Ectodermal cell (in vitro differentiated cells): ENCODE results near the gene KRT7.

ENCODE experiments used
- H3K27ac ChIP-seq: 2 replicates; pipeline ENCODE4 v1.7.0; 2013; ENCODE audit warnings: mild to moderate bottlenecking, low read depth, low read length; ENCODE audit not compliant: insufficient read depth, poor library complexity, severe bottlenecking
- H3K27me3 ChIP-seq: 2 replicates; pipeline ENCODE4 v1.7.0; 2013; ENCODE audit warnings: mild to moderate bottlenecking, low read length; ENCODE audit not compliant: insufficient read depth, control insufficient read depth, poor library complexity, severe bottlenecking
- H3K36me3 ChIP-seq: one replicate; pipeline ENCODE4 v1.7.0; 2013; ENCODE audit warnings: low read length; ENCODE audit not compliant: control insufficient read depth, insufficient read depth
- H3K4me1 ChIP-seq: one replicate; pipeline ENCODE4 v1.7.0; 2013; ENCODE audit warnings: low read length; ENCODE audit not compliant: control insufficient read depth, insufficient read depth
- H3K4me3 ChIP-seq: 2 replicates; pipeline ENCODE4 v1.7.0; 2013; ENCODE audit warnings: low read depth, low read length, control low read depth; ENCODE audit not compliant: insufficient read depth
- H3K9me3 ChIP-seq: 2 replicates; pipeline ENCODE4 v1.7.0; 2013; ENCODE audit warnings: mild to moderate bottlenecking, low read length, moderate library complexity; ENCODE audit not compliant: control insufficient read depth
- WGBS, 2 experiments: methylation state at CpG; one replicate each; pipeline ENCODE4 v1.1.7; 2013; ENCODE audit warnings: missing lambda C conversion rate in 2 of 2; 5-methylcytosine and 5-hydroxymethylcytosine counted together

Gene KRT7

DNA sequence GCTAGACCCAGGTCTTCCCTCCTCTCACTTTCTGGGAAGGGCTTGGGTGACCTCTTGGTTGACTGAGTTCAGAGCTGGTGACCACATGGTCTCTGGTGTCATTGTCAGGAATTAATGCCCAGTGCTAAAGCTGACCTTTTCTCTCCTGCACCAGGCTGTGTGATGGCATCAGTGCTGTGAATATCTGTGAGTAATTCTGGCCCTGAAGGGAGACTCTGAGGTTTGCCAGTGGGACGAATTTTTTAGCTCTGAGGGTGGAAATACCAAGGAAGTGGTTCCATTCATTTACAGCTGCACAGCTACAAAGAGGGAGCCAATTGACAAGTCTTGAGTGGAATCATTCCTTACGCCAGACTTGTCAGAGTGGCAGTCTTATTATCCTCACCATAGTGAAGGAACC is 35.2 kb downstream of the KRT7 start:
- Histone ChIP-seq H3K4me3 (no peak overlapping the region), H3K9me3 (no peaks in the 10 kb centered on the region), H3K36me3 (no peaks in the 10 kb centered on the region), H3K27me3 (no peaks in the 10 kb centered on the region), H3K27ac (no peak overlapping the region), H3K4me1 (no peaks in the 10 kb centered on the region)
- WGBS, 2 experiments, result 90 to 94% methylated on average over 2 of the region's 2 CpGs

DNA sequence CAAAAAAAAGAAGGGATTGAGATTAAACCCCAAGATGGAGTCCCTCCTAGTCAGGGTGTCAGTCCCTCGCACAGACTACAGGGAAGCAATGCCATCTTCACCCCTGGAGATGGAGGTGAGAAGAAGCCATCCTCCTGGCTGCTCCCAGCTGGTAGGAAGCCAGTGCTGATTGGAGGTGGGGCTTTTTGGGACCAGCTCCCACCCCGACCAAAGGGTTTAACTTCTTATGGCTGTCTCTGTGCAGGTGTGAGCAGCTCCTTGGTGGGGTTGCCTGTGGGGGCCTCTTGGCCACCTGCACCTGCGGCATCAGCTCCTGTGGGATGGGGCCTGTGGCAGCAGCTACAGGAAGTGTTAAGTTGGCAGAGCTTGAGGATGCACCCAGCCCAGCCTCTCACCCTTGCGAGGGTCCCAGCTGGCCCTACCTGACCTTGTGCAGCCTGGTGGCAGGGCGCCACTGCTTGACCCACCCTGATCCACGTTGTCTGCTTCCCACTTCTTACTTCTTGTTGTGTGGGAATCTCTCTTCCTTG is 37.6 kb downstream of the KRT7 start:
- Histone ChIP-seq H3K9me3 (no peaks in the 10 kb centered on the region), H3K27me3 (no peaks in the 10 kb centered on the region), H3K4me1 (no peaks in the 10 kb centered on the region), H3K36me3 (no peaks in the 10 kb centered on the region), H3K4me3 (no peak overlapping the region), H3K27ac (no peak overlapping the region)
- WGBS, 2 experiments, result 87 to 95% methylated on average over 6 of the region's 6 CpGs

DNA sequence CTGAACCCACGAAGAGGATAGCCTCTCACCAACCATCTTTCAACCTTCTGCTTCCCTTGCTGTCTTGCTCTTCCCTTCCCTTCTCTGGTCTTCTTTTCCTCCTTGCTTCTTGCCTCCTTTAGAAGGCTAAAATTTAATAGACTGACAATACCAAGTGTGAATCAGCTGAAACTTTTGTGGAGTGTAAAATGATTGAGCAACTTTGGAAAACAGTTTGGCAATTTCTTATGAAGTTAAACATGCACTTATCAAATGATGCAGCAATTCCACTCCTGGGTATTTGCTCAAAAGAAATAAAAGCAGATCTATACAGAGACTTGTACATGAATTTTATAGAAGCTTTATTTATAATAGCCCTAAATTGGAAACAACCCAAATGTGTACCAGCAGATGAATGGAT is 38.1 kb downstream of the KRT7 start:
- Histone ChIP-seq H3K9me3 (no peaks in the 10 kb centered on the region), H3K4me1 (no peaks in the 10 kb centered on the region), H3K4me3 (no peak overlapping the region), H3K27me3 (no peaks in the 10 kb centered on the region), H3K27ac (no peak overlapping the region), H3K36me3 (no peaks in the 10 kb centered on the region)
- WGBS, 2 experiments, result 84 to 86% methylated on average over 1 of the region's 1 CpG

DNA sequence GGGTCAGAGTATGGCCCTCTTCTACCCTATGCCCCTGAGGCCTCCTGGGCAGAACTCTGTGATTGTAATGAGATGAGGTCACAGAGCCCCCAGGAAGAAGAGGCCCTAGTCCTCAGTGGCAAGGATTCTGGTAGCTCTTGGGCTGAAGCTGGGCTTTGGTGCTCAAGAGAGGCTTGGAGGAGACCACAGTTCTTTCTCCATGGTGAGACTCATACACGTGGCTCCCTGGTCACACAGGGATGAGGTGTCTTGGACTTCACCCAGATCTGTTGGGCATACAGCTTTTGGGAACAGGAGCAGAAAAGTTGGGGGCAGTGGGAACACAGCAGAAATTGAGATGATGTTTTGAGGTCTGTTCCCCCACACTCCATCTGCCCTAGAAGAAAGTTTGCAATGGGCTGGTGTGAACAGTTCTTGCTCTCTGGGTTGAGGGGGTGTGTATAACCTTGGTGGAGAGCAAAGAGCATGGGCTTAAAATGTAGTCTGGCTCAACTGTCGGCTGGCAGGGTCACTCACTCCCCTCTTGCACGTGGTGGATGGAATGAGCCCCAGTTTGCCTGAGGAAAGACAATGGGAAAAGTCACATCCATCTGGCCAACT is 41.6 kb downstream of the KRT7 start, which contains the start of gene KRT86:
KRT86 (plus strand) TSS at position 125 of the 600 bp plus-strand sequence. CDS start 27,272 bp downstream, outside the sequence.
- H3K9me3 ChIP-seq, result no peaks in the 10 kb centered on the region
- H3K36me3 ChIP-seq, result no peaks in the 10 kb centered on the region
- no peak within 1 kb of the TSS for H3K4me3 ChIP-seq
- no peaks in the 10 kb centered on the region for H3K4me1 ChIP-seq
- H3K27me3 ChIP-seq, result peaks cover 18% of the 10 kb centered on the region
- no peak within 1 kb of the TSS for H3K27ac ChIP-seq
- 72 to 76% methylated on average over 3 of the region's 3 CpGs for WGBS, 2 experiments

DNA sequence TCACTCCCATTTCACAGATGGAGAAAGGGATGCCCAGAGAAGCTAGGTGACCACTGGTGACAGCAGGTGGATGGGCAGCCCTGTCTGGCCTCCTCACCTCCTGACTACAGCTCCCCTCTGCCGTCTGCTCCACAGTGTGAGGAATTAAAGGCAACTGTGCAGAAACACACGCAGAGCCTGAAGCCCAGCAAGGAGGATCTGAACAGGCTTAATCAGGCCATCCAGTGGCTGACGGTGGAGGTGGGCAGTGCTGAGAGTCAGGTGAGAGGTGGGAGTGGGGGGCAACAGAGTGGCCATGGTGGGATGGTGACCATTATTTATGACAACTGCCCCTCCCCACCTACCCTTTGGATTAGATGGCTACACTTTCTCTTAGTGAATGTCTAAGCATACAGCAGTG is 42.6 kb downstream of the KRT7 start:
- Histone ChIP-seq H3K4me3 (no peak overlapping the region), H3K27me3 (peaks cover 22% of the 10 kb centered on the region), H3K36me3 (no peaks in the 10 kb centered on the region), H3K9me3 (no peaks in the 10 kb centered on the region), H3K4me1 (no peaks in the 10 kb centered on the region), H3K27ac (no peak overlapping the region)
- 86 to 88% methylated on average over 3 of the region's 3 CpGs for WGBS, 2 experiments

DNA sequence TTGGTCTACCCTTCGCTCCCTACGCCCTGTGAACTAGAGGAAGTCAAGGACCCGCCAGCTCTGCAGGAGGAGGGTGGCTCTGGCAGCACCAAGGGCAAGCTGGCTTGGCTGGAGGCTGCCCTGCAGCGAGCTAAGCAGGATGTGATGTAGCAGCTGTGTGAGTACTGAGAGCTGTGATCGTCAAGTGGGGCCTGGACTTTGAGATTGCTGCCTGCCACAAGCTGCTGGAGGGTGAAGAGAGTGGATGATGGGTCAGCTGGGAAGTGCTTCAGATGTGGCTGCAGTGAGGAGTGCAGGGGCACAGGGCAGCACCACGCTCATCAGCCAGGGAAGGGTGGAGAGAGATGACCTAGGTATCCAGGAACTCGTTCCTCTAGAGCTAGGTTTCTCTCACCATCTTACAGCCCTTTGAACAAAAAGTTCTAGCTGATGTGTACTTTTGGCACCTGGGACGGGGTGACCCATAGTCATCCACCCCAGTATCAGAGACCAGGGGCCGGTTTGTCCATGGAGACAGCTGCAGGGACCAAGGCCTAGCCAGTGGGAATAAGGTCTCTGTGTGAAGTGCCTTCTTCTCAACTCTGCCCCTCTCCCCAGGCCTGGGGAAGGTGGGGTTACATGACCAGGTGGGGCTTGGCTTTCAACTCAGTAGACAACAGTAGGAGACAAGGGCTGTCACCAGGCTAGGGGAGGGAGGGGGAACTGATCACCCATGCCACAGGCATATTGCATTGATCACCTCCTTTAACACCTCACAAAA is 44.6 kb downstream of the KRT7 start:
- peaks cover 22% of the 10 kb centered on the region for H3K27me3 ChIP-seq
- no peaks in the 10 kb centered on the region for H3K36me3 ChIP-seq
- WGBS, 2 experiments, result 92 to 96% methylated on average over 9 of the region's 9 CpGs
- no peaks in the 10 kb centered on the region for H3K9me3 ChIP-seq
- no peaks in the 10 kb centered on the region for H3K4me1 ChIP-seq
- no peak overlapping the region for H3K27ac ChIP-seq
- H3K4me3 ChIP-seq, result no peak overlapping the region

DNA sequence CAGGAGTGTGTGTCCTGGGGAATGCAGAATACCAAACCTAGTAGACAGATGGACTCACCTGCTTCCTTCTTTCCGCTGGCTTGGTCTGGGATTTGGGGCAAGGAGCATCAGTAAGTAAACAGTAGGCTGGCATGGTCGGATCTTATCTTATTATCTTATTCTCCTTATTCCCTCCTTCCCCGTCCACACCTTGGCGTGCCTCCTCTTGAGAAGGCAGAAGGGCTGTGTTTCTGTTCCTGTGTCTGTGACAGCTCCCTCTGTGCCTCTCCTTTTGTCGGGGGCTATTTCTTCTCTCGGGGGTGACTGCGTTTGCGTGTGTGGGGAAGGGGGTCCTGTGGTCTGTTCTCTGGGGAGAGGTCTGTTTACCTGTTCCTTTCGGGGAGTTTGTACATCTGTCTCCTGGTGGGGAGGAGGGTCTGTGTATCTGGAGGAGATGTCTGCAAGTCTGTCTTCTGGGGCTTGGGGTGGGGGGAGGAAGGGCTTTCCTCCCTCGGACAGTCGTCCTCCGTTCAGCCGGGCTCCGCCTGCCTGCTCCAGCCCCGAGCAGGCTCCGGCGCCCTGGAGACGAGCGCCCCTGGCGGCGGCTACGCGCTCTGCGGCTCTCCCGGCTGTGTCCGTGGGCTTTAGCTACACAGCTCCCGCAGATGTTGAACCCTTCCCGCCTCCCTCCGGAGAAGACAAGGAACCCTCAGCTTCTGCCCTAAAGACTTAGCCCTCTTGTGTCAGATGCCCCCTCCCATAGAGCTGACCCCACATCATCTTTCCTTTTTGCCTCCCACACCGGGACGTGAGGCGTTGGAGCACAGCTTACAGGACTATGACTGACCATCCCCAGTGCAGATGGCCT is 45.8 kb downstream of the KRT7 start:
- no peak overlapping the region for H3K4me3 ChIP-seq
- 26 to 28% methylated on average over 32 of the region's 32 CpGs for WGBS, 2 experiments
- H3K27me3 ChIP-seq, result peaks cover 22% of the 10 kb centered on the region
- H3K9me3 ChIP-seq, result no peaks in the 10 kb centered on the region
- no peaks in the 10 kb centered on the region for H3K4me1 ChIP-seq
- H3K27ac ChIP-seq, result no peak overlapping the region
- H3K36me3 ChIP-seq, result no peaks in the 10 kb centered on the region

DNA sequence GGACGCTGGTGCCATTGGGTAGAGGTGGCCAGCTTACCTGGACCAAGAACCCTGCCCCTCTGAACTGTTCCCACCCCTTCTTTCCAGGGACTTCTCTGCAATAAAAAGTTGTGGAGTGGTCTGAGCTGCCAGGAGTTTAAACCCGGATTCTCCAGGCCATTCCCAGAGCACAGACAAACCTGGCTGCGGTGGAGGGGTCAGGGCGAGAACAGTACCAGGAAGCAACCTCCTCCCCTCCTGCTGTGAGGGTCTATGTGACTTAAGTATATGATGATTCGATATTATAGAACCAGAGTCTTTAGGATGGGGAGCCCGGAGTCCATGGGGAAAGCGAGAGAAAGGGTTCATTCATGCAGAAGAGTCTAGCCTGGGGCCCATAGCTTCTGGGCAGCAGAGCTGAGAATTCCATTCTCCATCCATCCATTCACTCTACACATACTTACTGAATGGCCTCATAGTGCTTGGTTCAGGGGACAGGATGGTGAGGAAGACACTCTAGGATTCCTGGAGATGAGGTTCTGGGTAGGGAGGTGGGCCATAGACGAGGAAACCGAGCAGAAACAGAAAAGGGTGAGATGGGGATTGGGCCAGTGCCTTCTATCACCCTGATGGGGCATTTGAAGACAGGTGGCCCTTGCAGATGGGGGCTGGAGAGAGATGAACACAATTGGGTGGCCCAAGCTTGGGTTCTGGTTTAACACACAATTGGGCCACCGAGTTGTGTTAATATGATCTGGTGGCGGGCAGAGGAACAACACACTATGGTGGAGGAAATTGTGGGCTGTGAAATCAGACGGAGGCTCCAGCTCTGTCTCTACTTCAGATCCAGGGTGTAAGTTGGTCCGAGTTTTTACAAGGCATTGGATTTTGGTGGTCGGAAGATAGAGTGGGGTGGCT is 46.6 kb downstream of the KRT7 start:
- Histone ChIP-seq H3K27ac (no peak overlapping the region), H3K36me3 (no peaks in the 10 kb centered on the region), H3K4me3 (no peak overlapping the region), H3K4me1 (no peaks in the 10 kb centered on the region), H3K27me3 (peaks cover 22% of the 10 kb centered on the region), H3K9me3 (no peaks in the 10 kb centered on the region)
- 93 to 94% methylated on average over 13 to 14 of the region's 14 CpGs for WGBS, 2 experiments

DNA sequence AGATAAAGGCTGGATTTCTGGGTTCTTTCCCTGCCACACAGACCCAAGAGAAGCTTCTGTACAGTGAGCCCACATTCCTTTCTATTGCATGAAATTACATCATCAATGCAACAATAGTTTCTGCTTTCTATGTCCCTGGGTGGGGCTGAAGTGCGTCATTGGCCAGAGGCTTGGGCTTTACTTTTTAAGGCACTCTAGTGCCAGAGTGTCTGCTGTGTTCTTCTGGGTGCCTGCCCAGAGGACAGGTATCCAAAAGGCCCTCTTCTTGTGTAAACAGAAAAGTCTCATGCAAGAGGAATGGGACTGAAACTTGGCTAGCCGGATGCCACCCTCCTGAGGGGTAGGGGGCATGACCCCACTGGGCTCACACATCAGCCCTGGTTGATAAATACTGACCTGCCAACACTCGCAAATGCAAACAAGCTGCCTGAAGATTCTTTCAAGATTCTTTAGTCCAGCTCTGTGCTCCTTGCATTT is 47.3 kb downstream of the KRT7 start:
- Histone ChIP-seq H3K4me1 (no peaks in the 10 kb centered on the region), H3K4me3 (no peak overlapping the region), H3K27me3 (peaks cover 22% of the 10 kb centered on the region), H3K9me3 (no peaks in the 10 kb centered on the region), H3K27ac (no peak overlapping the region), H3K36me3 (no peaks in the 10 kb centered on the region)
- WGBS, 2 experiments, result 89 to 91% methylated on average over 3 of the region's 3 CpGs
